GM12864 (cell line): ENCODE measurements around the gene AHCY.

Source experiments
- DNase-seq: peaks from one replicate; pipeline ENCODE4 v3.0.0-alpha.2; 2011; ENCODE audit warnings: low read depth
- H3K4me3 ChIP-seq: 2 replicates; pipeline ENCODE4 v1.5.1; 2011; ENCODE audit warnings: mild to moderate bottlenecking, low read depth, low read length, control low read depth
- CTCF ChIP-seq: IDR thresholded peaks from 2 replicates; pipeline ENCODE4 v1.5.1; 2011; ENCODE audit warnings: low read depth, mild to moderate bottlenecking, moderate library complexity, low read length, control low read depth, inconsistent platforms; ENCODE audit errors: missing control alignments

The AHCY gene

GRCh38 chr20:34315236-34315635 is 12.1 kb upstream of the AHCY start:
- TF ChIP-seq CTCF, result no peak
- no peak for DNase-seq
- no peak overlapping the region for H3K4me3 ChIP-seq

- H3K4me3 ChIP-seq, result no peak overlapping the region
Observed at GRCh38 chr20:34312544-34313217, 9.5 kb upstream of the AHCY start.

GRCh38 chr20:34312024-34312460 is 8.9 kb upstream of the AHCY start:
- no peak for DNase-seq
- H3K4me3 ChIP-seq, result no peak overlapping the region
- TF ChIP-seq CTCF, result no peak

More at GRCh38 chr20:34312544-34313217, 9.5 kb upstream of the AHCY start:
- peak; percentile 100 for TF ChIP-seq CTCF
- peak; percentile 65 for DNase-seq

- TF ChIP-seq CTCF, result no peak
- DNase-seq, result no peak
- H3K4me3 ChIP-seq, result no peak overlapping the region
Observed at GRCh38 chr20:34311118-34312023, 8.2 kb upstream of the AHCY start.

GRCh38 chr20:34310481-34311117 is 7.4 kb upstream of the AHCY start:
- H3K4me3 ChIP-seq, result no peak overlapping the region
- TF ChIP-seq CTCF, result no peak
- DNase-seq, result no peak

GRCh38 chr20:34309691-34310090 is 6.5 kb upstream of the AHCY start:
- no peak overlapping the region for H3K4me3 ChIP-seq
- no peak for TF ChIP-seq CTCF
- DNase-seq, result no peak
